ENCODE results near the gene PPP4C. TPM values are rescaled to one million over a fixed set of nuclear protein-coding genes. Genes with fewer than 3 reads are reported as not detected.
A peak's percentile ranks its signal among the peaks of the same experiment; 100 is the strongest.
"Not testable (repeated sequence)": the region's sequence is repeated elsewhere in the genome, so short reads cannot be mapped to it uniquely, and the experiment has no call there.

The PPP4C gene
- total RNA-seq, 1 donor from 2014 or later = 311 TPM

- peak; percentile 55 for DNase-seq (ENCODE audit: low read depth, low spot score)
Observed at GRCh38 chr16:30096105-30096861, 20.5 kb downstream of the PPP4C start, which contains the start of gene YPEL3. YPEL3 (minus strand) TSS chr16:30096213; CDS start chr16:30095482, 731 bp downstream.

DNA sequence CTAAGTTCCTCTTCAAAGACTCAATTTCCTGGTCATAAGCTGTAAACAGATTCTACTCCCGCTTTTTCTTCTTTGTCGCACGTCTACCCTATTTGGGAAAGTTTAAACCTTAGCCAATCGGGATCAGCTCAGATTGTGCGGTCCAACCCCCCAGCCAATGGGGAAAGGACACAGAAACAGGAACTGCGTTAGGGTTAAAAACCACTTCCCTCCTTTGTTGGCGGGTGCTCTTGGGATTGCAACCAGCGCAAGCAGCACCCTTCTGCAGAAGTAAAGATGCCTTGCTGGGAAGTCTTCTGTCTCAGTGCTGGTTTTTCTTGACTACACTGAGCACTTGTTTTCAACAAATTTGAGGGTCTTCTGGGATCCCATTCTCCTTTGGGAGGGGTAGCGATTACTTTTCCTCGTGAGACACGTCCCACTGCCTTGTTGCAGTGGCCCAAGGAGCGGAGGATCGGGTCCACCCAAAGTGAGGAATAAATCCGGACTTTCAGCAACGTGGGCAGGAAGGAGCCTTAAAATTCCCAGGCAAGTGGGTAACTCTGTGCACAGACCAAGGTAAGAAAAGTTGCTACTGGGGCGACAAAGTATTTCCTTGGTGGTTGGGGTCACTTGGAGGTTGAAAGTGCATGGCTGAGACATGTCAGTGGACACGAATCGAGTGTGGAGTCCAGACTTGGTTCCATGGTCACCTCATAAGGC is 21.2 kb downstream of the PPP4C start:
- no peak for DNase-seq (ENCODE audit: low read depth, low spot score)

- DNase-seq (ENCODE audit: low read depth, low spot score) = no peak
Observed at GRCh38 chr16:30104090-30104489, 28.3 kb downstream of the PPP4C start.

- DNase-seq (ENCODE audit: low read depth, low spot score) = no peak
Observed at GRCh38 chr16:30104492-30104891, 28.7 kb downstream of the PPP4C start.

GRCh38 chr16:30108059-30108850 is 32.5 kb downstream of the PPP4C start:
- no peak for DNase-seq (ENCODE audit: low read depth, low spot score)

- DNase-seq (ENCODE audit: low read depth, low spot score) = no peak
Observed at GRCh38 chr16:30110661-30111060, 34.9 kb downstream of the PPP4C start.

GRCh38 chr16:30112197-30113030 is 36.6 kb downstream of the PPP4C start:
- no peak for DNase-seq (ENCODE audit: low read depth, low spot score)

DNA sequence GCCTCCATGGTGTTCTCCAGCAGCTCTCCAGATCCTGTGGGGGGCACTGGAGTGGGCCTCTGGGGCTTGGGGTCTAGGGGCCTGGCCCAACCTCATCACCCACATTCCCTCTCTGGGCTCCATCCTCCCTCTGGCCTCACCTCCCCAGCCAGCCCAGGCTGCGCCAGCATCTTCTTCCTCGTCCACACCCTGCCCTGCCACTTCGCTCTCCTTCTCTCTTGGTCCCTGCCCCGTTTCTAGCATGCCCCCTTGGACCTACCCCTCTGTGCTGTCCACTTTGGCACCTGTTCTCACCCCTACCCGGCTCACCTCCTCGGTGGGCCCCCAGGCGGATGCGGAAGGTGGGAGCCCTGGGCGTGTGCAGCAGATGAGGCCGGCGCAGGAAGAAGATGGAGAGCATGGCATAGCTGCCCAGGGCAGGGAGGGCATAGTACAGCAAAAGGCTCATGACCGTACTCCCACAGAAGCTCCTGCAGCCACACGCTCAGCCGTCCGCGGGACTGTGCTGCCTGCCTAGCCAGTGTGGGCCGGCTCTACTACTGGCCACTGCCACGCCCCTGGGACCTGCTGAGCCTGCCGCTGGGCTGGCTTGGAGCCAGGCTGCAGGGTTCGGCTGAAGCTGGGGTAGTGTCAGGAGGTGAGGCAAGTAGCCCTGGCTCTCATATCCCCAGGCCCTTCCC is 37.4 kb downstream of the PPP4C start, which contains the start of gene GDPD3:
TSS of gene GDPD3 (minus strand) at position 507 of the 680 bp plus-strand sequence. CDS start at position 448, 59 bp downstream.
- no peak for DNase-seq (ENCODE audit: low read depth, low spot score)

DNA sequence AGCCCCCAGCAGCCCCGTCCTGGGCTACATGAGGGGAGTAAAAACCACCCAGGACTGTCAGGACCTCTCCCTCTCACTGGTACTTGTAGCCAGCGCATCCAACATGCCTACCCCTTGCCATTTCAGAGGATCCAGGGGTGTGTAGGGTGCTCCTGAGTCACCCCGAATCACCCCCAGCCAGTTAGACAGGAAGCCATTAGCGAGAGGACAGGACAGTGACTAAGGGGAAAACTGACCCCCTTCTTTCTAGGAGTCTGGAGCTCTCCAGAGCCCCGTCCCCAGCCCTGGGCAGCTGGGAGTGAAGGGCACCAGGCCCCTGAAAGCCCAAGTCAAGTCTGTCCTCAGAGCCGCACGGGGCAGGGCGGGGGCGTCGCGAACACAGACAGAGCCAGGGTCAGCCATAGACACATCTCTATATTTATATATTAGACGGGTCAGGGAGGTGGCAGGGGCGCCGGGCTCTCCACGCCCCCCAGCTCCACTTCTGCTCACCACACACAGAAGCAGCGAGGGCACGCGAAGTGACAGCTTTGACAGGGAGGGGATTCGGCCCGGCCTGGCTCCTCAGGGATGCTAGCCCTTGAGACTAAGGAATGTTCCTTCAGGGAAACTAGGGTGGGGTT is 38.0 kb downstream of the PPP4C start:
- no peak for DNase-seq (ENCODE audit: low read depth, low spot score)

DNA sequence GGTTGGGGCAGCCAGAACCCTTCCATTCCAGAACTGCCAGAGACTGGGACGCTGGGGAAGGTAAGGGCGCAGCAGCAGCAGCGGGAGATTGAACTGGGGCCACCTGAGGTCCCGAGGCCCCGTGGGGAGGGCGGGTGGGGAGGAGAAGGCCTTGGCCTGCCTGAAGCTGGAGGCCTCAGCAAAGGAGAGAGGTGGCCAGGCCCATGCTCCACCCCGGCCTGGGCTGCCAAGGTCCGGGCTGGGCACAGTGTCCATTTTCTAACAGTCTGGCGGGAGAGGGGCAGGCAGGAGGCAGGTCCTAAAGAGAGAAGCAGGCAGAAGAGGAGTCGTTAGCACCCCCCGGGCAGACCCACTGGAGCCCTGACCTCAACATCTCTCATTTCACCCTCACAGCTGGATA is 38.6 kb downstream of the PPP4C start:
- no peak for DNase-seq (ENCODE audit: low read depth, low spot score)

DNA sequence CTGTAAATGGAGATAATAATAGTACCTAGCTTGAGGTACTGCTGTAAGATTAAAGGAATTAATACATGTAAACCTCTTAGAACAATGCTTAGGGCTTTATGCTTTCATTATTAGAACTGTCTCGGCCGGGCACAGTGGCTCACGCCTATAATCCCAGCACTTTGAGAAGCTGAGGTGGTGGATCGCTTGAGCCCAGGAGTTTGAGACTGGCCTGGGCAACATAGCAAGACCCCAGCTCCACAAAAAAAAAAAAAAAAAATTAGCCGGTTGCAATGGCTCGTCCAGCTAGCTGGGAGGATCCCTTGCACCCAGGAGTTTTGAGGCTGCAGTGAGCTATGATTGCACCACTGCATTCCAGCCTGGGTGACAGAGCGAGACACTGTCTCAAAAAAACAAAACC is 39.0 kb downstream of the PPP4C start:
- not testable (repeated sequence) for DNase-seq (ENCODE audit: low read depth, low spot score)

GRCh38 chr16:30115238-30115637 is 39.4 kb downstream of the PPP4C start:
- DNase-seq (ENCODE audit: low read depth, low spot score) = no peak

- no peak for DNase-seq (ENCODE audit: low read depth, low spot score)
Observed at GRCh38 chr16:30116291-30117207, 40.8 kb downstream of the PPP4C start.

GRCh38 chr16:30117768-30118167 is 42.0 kb downstream of the PPP4C start:
- no peak for DNase-seq (ENCODE audit: low read depth, low spot score)

- DNase-seq (ENCODE audit: low read depth, low spot score) = no peak
Observed at GRCh38 chr16:30119428-30119827, 43.6 kb downstream of the PPP4C start.

- no peak for DNase-seq (ENCODE audit: low read depth, low spot score)
Observed at GRCh38 chr16:30120340-30121105, 44.7 kb downstream of the PPP4C start.

GRCh38 chr16:30121741-30122571 is 46.2 kb downstream of the PPP4C start:
- DNase-seq (ENCODE audit: low read depth, low spot score) = peak; percentile 32

Measured in pulmonary artery endothelial cell (primary cell).